Measurements from ENCODE around the gene TTC7B.
A peak's percentile ranks its signal among the peaks of the same experiment; 100 is the strongest.

The TTC7B gene

GRCh38 chr14:90521084-90521929, 294.9 kb downstream of the TTC7B start:
- no peaks in the 10 kb centered on the region for H3K9me3 ChIP-seq (ENCODE audit: low read length)
- H3K4me1 ChIP-seq (ENCODE audit: insufficient read depth, low read length), result peaks cover 61% of the 10 kb centered on the region
- no peak overlapping the region for H3K4me3 ChIP-seq (ENCODE audit: low read depth in 1 of 2, low read length in 2 of 2)
- H3K9ac ChIP-seq (ENCODE audit: low read length), result peak overlapping the region; percentile 6
- peak overlapping the region; percentile 90 for H3K27ac ChIP-seq (ENCODE audit: low read depth, low read length)
- no peaks in the 10 kb centered on the region for H3K27me3 ChIP-seq (ENCODE audit: control insufficient read depth in 1 of 2, insufficient read depth in 2 of 2, low read length in 2 of 2)
- H3K36me3 ChIP-seq (ENCODE audit: insufficient read depth, low read length), result no peaks in the 10 kb centered on the region

- H3K9ac ChIP-seq (ENCODE audit: low read length), result no peak overlapping the region
- H3K27me3 ChIP-seq (ENCODE audit: control insufficient read depth in 1 of 2, insufficient read depth in 2 of 2, low read length in 2 of 2), result no peaks in the 10 kb centered on the region
- H3K4me1 ChIP-seq (ENCODE audit: insufficient read depth, low read length), result peaks cover 61% of the 10 kb centered on the region
- no peaks in the 10 kb centered on the region for H3K36me3 ChIP-seq (ENCODE audit: insufficient read depth, low read length)
- H3K27ac ChIP-seq (ENCODE audit: low read depth, low read length), result peak overlapping the region; percentile 48
- no peak overlapping the region for H3K4me3 ChIP-seq (ENCODE audit: low read depth in 1 of 2, low read length in 2 of 2)
- H3K9me3 ChIP-seq (ENCODE audit: low read length), result no peaks in the 10 kb centered on the region
Observed at GRCh38 chr14:90520326-90520725, 295.9 kb downstream of the TTC7B start.

DNA sequence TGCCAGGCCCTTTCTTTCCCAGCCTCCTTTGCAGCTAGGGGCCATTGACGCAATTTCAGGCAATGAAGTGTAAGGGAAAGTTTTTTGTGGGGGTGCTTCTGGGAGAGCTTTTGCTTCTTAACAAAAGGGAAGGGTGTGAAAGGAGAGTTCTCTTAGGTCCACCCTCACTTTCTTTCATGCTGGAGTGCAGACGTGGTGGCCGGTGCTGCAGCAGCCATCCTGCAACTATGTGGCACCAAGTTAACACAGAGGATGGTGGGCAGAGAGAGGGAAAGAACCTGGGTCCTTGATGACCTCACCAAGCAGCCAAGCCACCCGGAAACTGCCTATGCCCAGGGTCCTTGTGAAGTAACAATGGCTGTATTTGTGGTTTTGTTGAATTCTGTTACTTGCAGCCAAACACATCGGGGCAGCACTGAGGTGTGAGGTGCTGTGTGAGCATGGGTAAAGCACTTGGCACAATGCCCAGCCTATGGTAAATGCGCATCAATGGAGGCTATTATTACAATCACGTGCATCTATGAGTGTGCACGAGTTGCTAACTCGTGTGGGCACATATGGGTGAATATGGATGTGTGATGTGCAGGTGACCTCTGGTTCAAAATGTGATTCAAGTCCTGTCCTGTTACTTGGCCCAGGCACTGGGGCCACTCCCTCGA, 296.8 kb downstream of the TTC7B start:
- no peaks in the 10 kb centered on the region for H3K9me3 ChIP-seq (ENCODE audit: low read length)
- H3K36me3 ChIP-seq (ENCODE audit: insufficient read depth, low read length), result no peaks in the 10 kb centered on the region
- H3K27ac ChIP-seq (ENCODE audit: low read depth, low read length), result peak overlapping the region; percentile 48
- H3K4me1 ChIP-seq (ENCODE audit: insufficient read depth, low read length), result peaks cover 65% of the 10 kb centered on the region
- no peaks in the 10 kb centered on the region for H3K27me3 ChIP-seq (ENCODE audit: control insufficient read depth in 1 of 2, insufficient read depth in 2 of 2, low read length in 2 of 2)
- H3K9ac ChIP-seq (ENCODE audit: low read length), result no peak overlapping the region
- H3K4me3 ChIP-seq (ENCODE audit: low read depth in 1 of 2, low read length in 2 of 2), result no peak overlapping the region

DNA sequence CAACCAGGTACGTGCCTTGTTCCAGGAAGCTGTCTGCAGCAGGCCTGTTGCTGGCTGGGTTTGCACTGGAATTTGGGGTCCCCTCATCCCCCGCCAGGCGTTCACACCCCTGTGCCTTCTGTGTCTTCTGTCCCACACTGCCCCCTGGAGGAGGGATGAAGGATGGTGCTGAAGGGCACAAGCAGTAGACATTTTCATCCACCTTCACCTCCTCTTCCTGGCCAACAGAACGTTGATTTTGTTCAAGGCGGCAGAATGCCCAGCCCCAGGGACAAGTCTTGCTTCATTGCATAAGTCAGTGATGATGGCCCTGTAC, 297.3 kb downstream of the TTC7B start:
- no peaks in the 10 kb centered on the region for H3K36me3 ChIP-seq (ENCODE audit: insufficient read depth, low read length)
- peak overlapping the region; percentile 48 for H3K27ac ChIP-seq (ENCODE audit: low read depth, low read length)
- peaks cover 70% of the 10 kb centered on the region for H3K4me1 ChIP-seq (ENCODE audit: insufficient read depth, low read length)
- H3K4me3 ChIP-seq (ENCODE audit: low read depth in 1 of 2, low read length in 2 of 2), result no peak overlapping the region
- no peak overlapping the region for H3K9ac ChIP-seq (ENCODE audit: low read length)
- H3K9me3 ChIP-seq (ENCODE audit: low read length), result no peaks in the 10 kb centered on the region
- H3K27me3 ChIP-seq (ENCODE audit: control insufficient read depth in 1 of 2, insufficient read depth in 2 of 2, low read length in 2 of 2), result no peaks in the 10 kb centered on the region

DNA sequence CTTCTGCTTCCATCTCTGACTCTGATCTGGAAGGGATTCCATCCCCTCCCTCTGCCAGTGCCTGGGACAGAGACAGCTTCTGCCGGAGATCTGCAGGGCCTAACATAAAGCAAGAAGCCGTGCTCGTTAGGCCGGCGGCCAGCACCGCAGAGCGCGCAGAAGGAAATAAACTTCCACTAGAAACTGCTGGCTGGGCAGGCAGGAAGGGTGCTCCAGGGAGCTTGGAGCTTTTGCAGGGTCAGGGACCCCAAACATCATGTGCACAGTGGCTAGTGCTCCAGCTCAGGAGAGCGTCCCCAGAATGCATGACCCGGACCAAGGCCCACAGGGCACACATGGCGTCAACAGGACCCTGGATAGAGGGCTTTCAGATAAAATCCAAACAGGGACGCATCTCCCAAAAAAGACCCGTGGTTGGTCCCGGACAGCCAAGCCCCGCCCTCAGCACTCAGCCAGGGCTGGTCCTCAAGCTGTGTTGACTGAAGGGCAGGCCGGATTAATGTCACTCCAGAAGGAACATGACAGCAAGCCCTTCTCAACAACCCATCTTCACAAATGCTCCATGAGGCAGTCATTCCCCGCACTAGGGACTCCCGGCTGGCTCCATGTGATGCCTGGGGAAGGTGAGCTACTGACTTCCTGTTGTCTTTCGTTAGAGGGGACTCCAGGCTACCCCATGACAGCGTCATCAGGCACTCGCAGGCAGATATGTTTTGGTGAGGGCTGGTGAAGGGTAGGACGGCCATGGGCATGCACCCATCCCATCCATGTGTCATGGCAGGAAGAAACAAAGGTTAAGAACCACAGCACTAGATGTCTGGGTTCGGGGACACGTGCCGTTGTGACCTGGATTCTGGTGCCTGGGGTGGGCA, 297.9 kb downstream of the TTC7B start:
- Histone ChIP-seq H3K4me3 (ENCODE audit: low read depth in 1 of 2, low read length in 2 of 2) (no peak overlapping the region), H3K9ac (ENCODE audit: low read length) (no peak overlapping the region), H3K27ac (ENCODE audit: low read depth, low read length) (peak overlapping the region; percentile 48)

GRCh38 chr14:90517076-90517841, 299.0 kb downstream of the TTC7B start:
- Histone ChIP-seq H3K27ac (ENCODE audit: low read depth, low read length) (peak overlapping the region; percentile 48), H3K9me3 (ENCODE audit: low read length) (no peaks in the 10 kb centered on the region), H3K9ac (ENCODE audit: low read length) (no peak overlapping the region), H3K36me3 (ENCODE audit: insufficient read depth, low read length) (no peaks in the 10 kb centered on the region), H3K27me3 (ENCODE audit: control insufficient read depth in 1 of 2, insufficient read depth in 2 of 2, low read length in 2 of 2) (no peaks in the 10 kb centered on the region), H3K4me3 (ENCODE audit: low read depth in 1 of 2, low read length in 2 of 2) (no peak overlapping the region), H3K4me1 (ENCODE audit: insufficient read depth, low read length) (peaks cover 76% of the 10 kb centered on the region)

More for the DNA sequence above, 297.9 kb downstream of the TTC7B start:
- Histone ChIP-seq H3K4me1 (ENCODE audit: insufficient read depth, low read length) (peaks cover 76% of the 10 kb centered on the region), H3K27me3 (ENCODE audit: control insufficient read depth in 1 of 2, insufficient read depth in 2 of 2, low read length in 2 of 2) (no peaks in the 10 kb centered on the region), H3K9me3 (ENCODE audit: low read length) (no peaks in the 10 kb centered on the region), H3K36me3 (ENCODE audit: insufficient read depth, low read length) (no peaks in the 10 kb centered on the region)

GRCh38 chr14:90514566-90514965, 301.7 kb downstream of the TTC7B start:
- no peak overlapping the region for H3K9ac ChIP-seq (ENCODE audit: low read length)
- no peaks in the 10 kb centered on the region for H3K9me3 ChIP-seq (ENCODE audit: low read length)
- H3K36me3 ChIP-seq (ENCODE audit: insufficient read depth, low read length), result no peaks in the 10 kb centered on the region
- H3K27ac ChIP-seq (ENCODE audit: low read depth, low read length), result peak overlapping the region; percentile 65
- H3K4me1 ChIP-seq (ENCODE audit: insufficient read depth, low read length), result peaks cover 61% of the 10 kb centered on the region
- H3K27me3 ChIP-seq (ENCODE audit: control insufficient read depth in 1 of 2, insufficient read depth in 2 of 2, low read length in 2 of 2), result no peaks in the 10 kb centered on the region
- no peak overlapping the region for H3K4me3 ChIP-seq (ENCODE audit: low read depth in 1 of 2, low read length in 2 of 2)

DNA sequence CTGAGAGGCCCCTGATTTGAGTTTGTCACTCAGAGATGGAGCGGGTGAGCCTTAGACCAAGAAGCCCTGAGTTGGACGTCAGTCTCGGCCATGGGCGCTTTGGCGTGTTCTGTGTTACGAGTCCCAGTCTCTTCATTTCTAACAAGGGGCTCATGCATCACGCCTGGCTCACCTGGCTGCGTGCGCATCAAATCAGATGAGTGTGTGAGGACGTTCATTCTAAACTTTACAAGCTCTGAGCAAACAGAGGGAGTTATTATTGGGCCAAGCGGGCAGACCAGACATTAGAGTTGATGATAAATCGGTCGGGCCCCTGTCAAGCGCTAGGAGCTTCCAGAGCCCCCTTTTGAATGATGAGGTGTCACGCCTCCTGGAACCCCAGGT, 302.2 kb downstream of the TTC7B start:
- Histone ChIP-seq H3K4me1 (ENCODE audit: insufficient read depth, low read length) (peaks cover 56% of the 10 kb centered on the region), H3K9ac (ENCODE audit: low read length) (no peak overlapping the region), H3K27me3 (ENCODE audit: control insufficient read depth in 1 of 2, insufficient read depth in 2 of 2, low read length in 2 of 2) (no peaks in the 10 kb centered on the region), H3K36me3 (ENCODE audit: insufficient read depth, low read length) (no peaks in the 10 kb centered on the region), H3K27ac (ENCODE audit: low read depth, low read length) (peak overlapping the region; percentile 65), H3K4me3 (ENCODE audit: low read depth in 1 of 2, low read length in 2 of 2) (no peak overlapping the region), H3K9me3 (ENCODE audit: low read length) (no peaks in the 10 kb centered on the region)

- Histone ChIP-seq H3K9ac (ENCODE audit: low read length) (no peak overlapping the region), H3K36me3 (ENCODE audit: insufficient read depth, low read length) (no peaks in the 10 kb centered on the region), H3K4me1 (ENCODE audit: insufficient read depth, low read length) (peaks cover 50% of the 10 kb centered on the region), H3K27me3 (ENCODE audit: control insufficient read depth in 1 of 2, insufficient read depth in 2 of 2, low read length in 2 of 2) (no peaks in the 10 kb centered on the region), H3K9me3 (ENCODE audit: low read length) (no peaks in the 10 kb centered on the region), H3K4me3 (ENCODE audit: low read depth in 1 of 2, low read length in 2 of 2) (peak overlapping the region; percentile 8 to 17), H3K27ac (ENCODE audit: low read depth, low read length) (peak overlapping the region; percentile 65)
Observed at GRCh38 chr14:90513161-90514014, 302.8 kb downstream of the TTC7B start.

DNA sequence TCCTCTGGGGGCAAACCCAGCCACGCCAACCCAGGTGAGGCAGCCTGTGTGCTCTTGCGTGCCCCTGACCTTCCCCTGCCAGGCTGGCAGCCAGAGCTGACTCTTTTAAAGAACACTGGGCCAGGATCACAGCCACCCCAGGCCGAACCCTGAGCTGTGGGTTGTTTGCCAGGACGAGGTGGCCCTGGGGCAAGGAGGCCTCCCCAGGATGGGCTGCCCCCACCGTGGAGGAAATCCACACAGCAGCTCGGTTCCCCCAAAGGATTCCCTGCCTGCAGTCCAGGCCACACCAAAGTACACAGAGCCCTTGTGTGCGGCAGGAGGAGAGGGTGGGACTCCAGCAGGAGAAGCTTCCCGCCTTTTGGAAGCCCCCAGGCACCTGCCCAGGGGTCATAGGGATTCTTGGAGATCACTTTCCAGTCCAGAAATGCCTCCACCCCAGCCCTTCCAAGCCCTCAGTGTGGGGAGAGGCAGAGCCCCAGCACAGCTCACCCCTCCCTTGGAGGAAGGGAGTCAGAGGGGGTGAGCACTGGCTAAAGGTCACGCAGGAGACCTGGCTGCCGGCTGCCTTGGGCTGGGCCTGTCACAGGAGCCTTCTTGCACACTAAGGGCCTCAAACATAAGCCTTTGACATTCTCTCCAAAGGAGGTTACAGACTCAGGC, 303.8 kb downstream of the TTC7B start:
- H3K4me3 ChIP-seq (ENCODE audit: low read depth in 1 of 2, low read length in 2 of 2), result no peak overlapping the region
- peaks cover 40% of the 10 kb centered on the region for H3K4me1 ChIP-seq (ENCODE audit: insufficient read depth, low read length)
- peak overlapping the region; percentile 56 for H3K27ac ChIP-seq (ENCODE audit: low read depth, low read length)
- H3K36me3 ChIP-seq (ENCODE audit: insufficient read depth, low read length), result no peaks in the 10 kb centered on the region
- no peaks in the 10 kb centered on the region for H3K27me3 ChIP-seq (ENCODE audit: control insufficient read depth in 1 of 2, insufficient read depth in 2 of 2, low read length in 2 of 2)
- H3K9me3 ChIP-seq (ENCODE audit: low read length), result no peaks in the 10 kb centered on the region
- no peak overlapping the region for H3K9ac ChIP-seq (ENCODE audit: low read length)

Data from muscle layer of colon (tissue), 2 donors.